SH-SY5Y (cell line): ENCODE results near the gene BCL2L13.

Source experiments
- GATA2 ChIP-seq: IDR thresholded peaks from 2 replicates; pipeline ENCODE4 v1.6.1; 2011; ENCODE audit warnings: mild to moderate bottlenecking, low read depth, low read length
- GATA3 ChIP-seq: IDR thresholded peaks from 2 replicates; pipeline ENCODE4 v1.6.1; 2011; ENCODE audit warnings: low read depth, mild to moderate bottlenecking, low read length, moderate library complexity

BCL2L13 gene

GRCh38 chr22:17700778-17701177 is 62.2 kb downstream of the BCL2L13 start:
- TF ChIP-seq GATA2 = no peak
- TF ChIP-seq GATA3 = no peak

- TF ChIP-seq GATA3 (no peak), GATA2 (no peak)
Observed at GRCh38 chr22:17703811-17704210, 65.3 kb downstream of the BCL2L13 start.

GRCh38 chr22:17705546-17705945 is 67.0 kb downstream of the BCL2L13 start:
- TF ChIP-seq GATA2 = no peak
- TF ChIP-seq GATA3 = no peak

GRCh38 chr22:17705951-17706900 is 67.7 kb downstream of the BCL2L13 start:
- TF ChIP-seq GATA3 (no peak), GATA2 (no peak)

- no peak for TF ChIP-seq GATA3
- no peak for TF ChIP-seq GATA2
Observed at GRCh38 chr22:17706947-17707346, 68.4 kb downstream of the BCL2L13 start.

GRCh38 chr22:17707526-17707925 is 69.0 kb downstream of the BCL2L13 start:
- TF ChIP-seq GATA2 (no peak), GATA3 (no peak)

GRCh38 chr22:17710023-17710422 is 71.5 kb downstream of the BCL2L13 start:
- TF ChIP-seq GATA3 = no peak
- TF ChIP-seq GATA2 = no peak

- TF ChIP-seq GATA2 (no peak), GATA3 (no peak)
Observed at GRCh38 chr22:17712441-17712840, 73.9 kb downstream of the BCL2L13 start.

GRCh38 chr22:17716529-17716928 is 78.0 kb downstream of the BCL2L13 start:
- TF ChIP-seq GATA2 = no peak
- no peak for TF ChIP-seq GATA3

- no peak for TF ChIP-seq GATA3
- no peak for TF ChIP-seq GATA2
Observed at GRCh38 chr22:17717708-17718107, 79.2 kb downstream of the BCL2L13 start.

GRCh38 chr22:17719911-17720310 is 81.4 kb downstream of the BCL2L13 start:
- no peak for TF ChIP-seq GATA3
- TF ChIP-seq GATA2 = no peak

GRCh38 chr22:17724241-17724640 is 85.7 kb downstream of the BCL2L13 start:
- no peak for TF ChIP-seq GATA3
- no peak for TF ChIP-seq GATA2

GRCh38 chr22:17724678-17725499 is 86.3 kb downstream of the BCL2L13 start:
- no peak for TF ChIP-seq GATA2
- TF ChIP-seq GATA3 = no peak

- no peak for TF ChIP-seq GATA3
- no peak for TF ChIP-seq GATA2
Observed at GRCh38 chr22:17725500-17725796, 86.9 kb downstream of the BCL2L13 start.
